Hepatocyte (in vitro differentiated cells): Measurements from ENCODE around the gene TM9SF4.

Source experiments
- EZH2 ChIP-seq: fragments of 200-600 bp; sonication (generic); IDR thresholded peaks from 2 replicates; pipeline ENCODE4 v1.6.1; 2016; ENCODE audit warnings: antibody characterized with exemption, mild to moderate bottlenecking, borderline replicate concordance
- EZH2phosphoT487 ChIP-seq: fragments of 200-600 bp; sonication (generic); IDR thresholded peaks from one replicate; pipeline ENCODE4 v1.6.1; 2018; ENCODE audit warnings: antibody characterized with exemption, mild to moderate bottlenecking, low read depth, moderate library complexity; ENCODE audit not compliant: unreplicated experiment, severe bottlenecking
- TF ChIP-seq, protein P1 (sequence below): fragments of 200-600 bp; sonication (generic); IDR thresholded peaks from 2 replicates; pipeline ENCODE4 v1.5.1; 2016; ENCODE audit warnings: antibody characterized with exemption, mild to moderate bottlenecking; ENCODE audit not compliant: poor library complexity

DNA sequence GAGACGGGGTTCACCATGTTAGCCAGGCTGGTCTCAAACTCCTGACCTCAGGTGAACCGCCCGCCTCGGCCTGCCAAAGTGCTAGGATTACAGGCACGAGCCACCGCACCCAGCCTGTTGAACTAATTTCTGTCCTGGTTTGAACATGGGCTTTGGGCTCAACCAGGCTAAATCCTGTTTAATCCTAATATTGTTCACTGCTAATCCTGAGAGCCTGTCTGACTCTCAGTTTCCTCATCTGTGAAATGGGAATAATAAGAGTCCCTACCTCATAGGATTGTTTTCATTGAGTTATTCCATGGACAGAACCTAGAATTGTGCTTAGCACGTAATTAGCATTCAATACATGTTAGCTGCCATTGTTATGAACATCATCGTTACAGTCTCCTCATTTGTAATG lies 17.4 kb downstream of the TM9SF4 start:
- TF ChIP-seq EZH2, result no peak
- TF ChIP-seq, protein P1, sequence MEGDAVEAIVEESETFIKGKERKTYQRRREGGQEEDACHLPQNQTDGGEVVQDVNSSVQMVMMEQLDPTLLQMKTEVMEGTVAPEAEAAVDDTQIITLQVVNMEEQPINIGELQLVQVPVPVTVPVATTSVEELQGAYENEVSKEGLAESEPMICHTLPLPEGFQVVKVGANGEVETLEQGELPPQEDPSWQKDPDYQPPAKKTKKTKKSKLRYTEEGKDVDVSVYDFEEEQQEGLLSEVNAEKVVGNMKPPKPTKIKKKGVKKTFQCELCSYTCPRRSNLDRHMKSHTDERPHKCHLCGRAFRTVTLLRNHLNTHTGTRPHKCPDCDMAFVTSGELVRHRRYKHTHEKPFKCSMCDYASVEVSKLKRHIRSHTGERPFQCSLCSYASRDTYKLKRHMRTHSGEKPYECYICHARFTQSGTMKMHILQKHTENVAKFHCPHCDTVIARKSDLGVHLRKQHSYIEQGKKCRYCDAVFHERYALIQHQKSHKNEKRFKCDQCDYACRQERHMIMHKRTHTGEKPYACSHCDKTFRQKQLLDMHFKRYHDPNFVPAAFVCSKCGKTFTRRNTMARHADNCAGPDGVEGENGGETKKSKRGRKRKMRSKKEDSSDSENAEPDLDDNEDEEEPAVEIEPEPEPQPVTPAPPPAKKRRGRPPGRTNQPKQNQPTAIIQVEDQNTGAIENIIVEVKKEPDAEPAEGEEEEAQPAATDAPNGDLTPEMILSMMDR, result no peak
- no peak for TF ChIP-seq EZH2phosphoT487
